LNCaP clone FGC (cell line): Measurements from ENCODE around the gene RPL3.

Source experiments
- DNase-seq: peaks from one replicate; pipeline ENCODE4 v3.0.0-alpha.2; 2011; ENCODE audit warnings: low read depth
- H3K4me3 ChIP-seq: 2 replicates; pipeline ENCODE4 v1.5.1; 2011; ENCODE audit warnings: mild to moderate bottlenecking, low read depth, low read length, control low read depth
- CTCF ChIP-seq: IDR thresholded peaks from 2 replicates; pipeline ENCODE4 v1.5.1; 2012; ENCODE audit warnings: mild to moderate bottlenecking; ENCODE audit not compliant: control insufficient read depth, insufficient read depth; ENCODE audit errors: extremely low read depth

The RPL3 gene

DNA sequence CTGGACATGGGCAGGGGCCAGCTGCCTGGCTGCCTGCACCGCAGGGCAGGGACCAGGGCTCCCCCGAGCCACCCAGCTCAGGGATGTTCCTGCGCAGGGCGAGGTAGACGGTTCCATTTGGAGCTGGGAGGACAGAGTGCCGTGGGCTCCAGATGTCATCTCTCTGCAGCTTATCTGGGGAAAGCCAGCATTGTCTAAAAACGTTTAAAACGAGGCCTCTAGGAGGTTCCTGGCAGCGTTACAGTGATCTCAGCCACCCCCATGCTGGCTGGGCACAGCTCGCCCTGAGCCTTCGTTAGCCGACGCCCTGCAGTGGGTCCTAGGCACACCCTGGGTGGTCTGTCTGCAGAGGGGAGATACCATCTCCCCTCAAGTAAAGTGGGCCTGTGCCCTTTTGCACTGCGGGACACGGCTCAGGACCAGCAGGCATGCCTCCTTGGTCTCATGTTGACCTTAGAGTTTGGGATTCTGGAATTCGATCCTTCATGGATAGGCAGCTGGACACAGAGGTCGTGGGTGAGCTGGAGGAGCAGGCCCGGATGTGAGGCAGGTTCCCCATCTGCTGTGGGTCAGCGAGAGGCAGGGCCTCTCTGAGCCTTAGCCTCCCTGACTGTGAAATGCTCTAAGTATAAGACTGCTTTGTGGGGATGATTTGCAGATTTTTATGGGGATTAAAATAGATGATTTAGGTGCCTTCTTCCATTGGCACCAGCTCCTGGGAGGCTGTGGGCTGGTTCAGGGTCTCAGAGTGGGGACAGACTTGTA lies 44.5 kb upstream of the RPL3 start:
- no peak for DNase-seq
- no peak for TF ChIP-seq CTCF
- H3K4me3 ChIP-seq, result no peak overlapping the region

- no peak overlapping the region for H3K4me3 ChIP-seq
- DNase-seq, result no peak
- no peak for TF ChIP-seq CTCF
Measured at GRCh38 chr22:39362932-39363331, 43.5 kb upstream of the RPL3 start.

GRCh38 chr22:39362271-39362670 lies 42.8 kb upstream of the RPL3 start:
- no peak overlapping the region for H3K4me3 ChIP-seq
- no peak for TF ChIP-seq CTCF
- DNase-seq, result no peak

DNA sequence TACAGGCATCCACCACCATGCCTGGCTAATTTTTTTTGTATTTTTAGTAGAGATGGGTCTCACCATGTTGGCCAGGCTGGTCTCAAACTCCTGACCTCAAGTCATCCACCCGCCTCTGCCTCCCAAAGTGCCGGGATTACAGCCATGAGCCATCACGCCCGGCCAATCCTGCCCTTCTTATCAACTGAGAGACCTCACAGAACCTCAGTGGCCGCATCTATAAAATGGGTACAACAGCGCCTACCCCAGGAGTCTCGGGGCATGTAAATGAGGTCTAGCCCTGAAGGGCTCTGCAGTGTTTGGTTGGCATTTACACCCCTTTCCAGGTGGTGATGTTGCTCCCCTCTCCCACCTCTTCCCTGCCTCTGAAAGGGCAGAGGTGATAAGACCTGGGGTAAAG lies 42.1 kb upstream of the RPL3 start:
- H3K4me3 ChIP-seq, result no peak overlapping the region
- DNase-seq, result no peak
- TF ChIP-seq CTCF, result no peak

DNA sequence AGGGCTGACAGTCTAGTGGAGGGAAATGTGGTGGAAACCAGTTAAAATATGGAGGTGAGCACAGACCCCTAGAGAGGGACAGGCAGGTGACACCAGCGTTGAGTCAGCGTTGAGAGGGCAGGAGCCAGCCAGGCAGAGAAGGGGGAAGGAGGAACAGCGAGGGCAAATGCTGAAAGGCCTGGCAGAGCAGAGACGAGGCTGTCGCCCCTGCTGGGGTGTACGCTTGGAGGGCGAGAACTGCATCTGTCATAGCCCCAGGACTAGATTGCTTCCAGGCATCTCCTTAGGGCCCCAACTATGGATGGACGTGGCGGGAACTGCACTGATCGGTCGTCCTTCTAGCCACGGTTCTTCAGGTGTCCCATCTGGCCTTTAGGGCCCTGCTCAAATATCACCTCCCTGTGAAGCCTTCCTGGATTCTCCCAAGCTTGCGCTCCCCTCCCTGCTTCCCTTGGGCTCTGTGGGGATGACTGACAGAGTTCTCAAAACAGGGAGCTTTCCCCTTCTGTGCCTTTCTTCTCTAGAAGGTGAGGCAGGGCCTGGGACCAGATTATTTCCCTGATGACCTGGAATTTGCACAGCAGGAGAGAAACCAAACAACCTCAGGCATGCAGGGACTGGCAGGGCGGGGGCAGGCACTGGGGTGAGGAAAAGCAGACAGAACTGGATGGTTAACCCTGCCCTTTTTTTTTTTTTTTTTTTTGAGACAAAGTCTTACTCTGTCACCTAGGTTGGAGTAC lies 41.4 kb upstream of the RPL3 start:
- TF ChIP-seq CTCF, result no peak
- no peak overlapping the region for H3K4me3 ChIP-seq
- peak; percentile 22 for DNase-seq

GRCh38 chr22:39360242-39360641 lies 40.8 kb upstream of the RPL3 start:
- DNase-seq, result no peak
- TF ChIP-seq CTCF, result no peak
- H3K4me3 ChIP-seq, result no peak overlapping the region
